ENCODE results near the gene PHLDB1. TPM values are rescaled to one million over a fixed set of nuclear protein-coding genes. Genes with fewer than 3 reads are reported as not detected.
A peak's percentile ranks its signal among the peaks of the same experiment; 100 is the strongest.

PHLDB1 gene
- total RNA-seq, 1 donor from 2014 or later, result 179 TPM

DNA sequence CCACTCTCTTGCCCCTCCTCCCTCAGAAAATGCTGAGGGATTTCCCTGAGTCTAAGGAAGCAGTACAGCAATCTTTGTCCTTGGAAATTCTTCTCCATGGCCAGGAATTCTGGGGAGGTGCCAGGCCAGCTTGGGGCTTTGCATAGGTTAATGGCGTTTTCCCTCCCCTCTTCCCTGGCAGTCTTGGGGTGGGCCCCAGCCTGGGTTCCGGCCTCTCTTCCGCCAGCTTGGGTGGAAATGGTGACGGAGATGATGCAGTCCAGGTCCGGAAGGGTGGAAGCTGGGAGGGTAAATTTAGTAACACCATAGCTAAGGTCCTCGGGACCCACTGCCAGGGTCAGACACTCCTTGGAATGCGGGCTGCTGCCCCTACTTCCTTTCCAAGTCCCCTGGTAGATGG is 5.0 kb downstream of the PHLDB1 start:
- Histone ChIP-seq H3K27ac (ENCODE audit: low read depth, low read length) (peak overlapping the region; percentile 8), H3K9ac (ENCODE audit: low read length) (peak overlapping the region; percentile 33)
- H3K4me1 Mint-ChIP-seq (ENCODE audit: low read depth, unreplicated experiment), result peaks cover 53% of the 10 kb centered on the region

GRCh38 chr11:118614511-118614910 is 7.1 kb downstream of the PHLDB1 start:
- peaks cover 12% of the 10 kb centered on the region for H3K36me3 Mint-ChIP-seq (ENCODE audit: low read depth, unreplicated experiment)
- H3K4me3 ChIP-seq (ENCODE audit: insufficient read depth, low read depth, low read length), result no peak overlapping the region
- no peaks in the 10 kb centered on the region for H3K9me3 ChIP-seq (ENCODE audit: insufficient read depth, low read depth, low read length)
- no peak overlapping the region for H3K27ac ChIP-seq (ENCODE audit: low read depth, low read length)
- H3K27me3 Mint-ChIP-seq (ENCODE audit: low read depth, unreplicated experiment), result no peaks in the 10 kb centered on the region
- peaks cover 14% of the 10 kb centered on the region for H3K36me3 ChIP-seq (ENCODE audit: insufficient read depth, low read length)
- no peak for FAIRE-seq
- H3K4me1 Mint-ChIP-seq (ENCODE audit: low read depth, unreplicated experiment), result peaks cover 69% of the 10 kb centered on the region
- peak overlapping the region; percentile 41 for H3K4me3 Mint-ChIP-seq (ENCODE audit: unreplicated experiment)
- peaks cover 13% of the 10 kb centered on the region for H4K20me1 ChIP-seq (ENCODE audit: insufficient read depth, low read length)
- peaks cover 54% of the 10 kb centered on the region for H3K4me1 ChIP-seq (ENCODE audit: insufficient read depth, low read length)
- no peaks in the 10 kb centered on the region for H3K27me3 ChIP-seq (ENCODE audit: insufficient read depth, low read length)
- H3K4me2 ChIP-seq (ENCODE audit: low read length), result no peak overlapping the region
- no peak overlapping the region for H3K9ac ChIP-seq (ENCODE audit: low read length)
- TF ChIP-seq, protein P1, sequence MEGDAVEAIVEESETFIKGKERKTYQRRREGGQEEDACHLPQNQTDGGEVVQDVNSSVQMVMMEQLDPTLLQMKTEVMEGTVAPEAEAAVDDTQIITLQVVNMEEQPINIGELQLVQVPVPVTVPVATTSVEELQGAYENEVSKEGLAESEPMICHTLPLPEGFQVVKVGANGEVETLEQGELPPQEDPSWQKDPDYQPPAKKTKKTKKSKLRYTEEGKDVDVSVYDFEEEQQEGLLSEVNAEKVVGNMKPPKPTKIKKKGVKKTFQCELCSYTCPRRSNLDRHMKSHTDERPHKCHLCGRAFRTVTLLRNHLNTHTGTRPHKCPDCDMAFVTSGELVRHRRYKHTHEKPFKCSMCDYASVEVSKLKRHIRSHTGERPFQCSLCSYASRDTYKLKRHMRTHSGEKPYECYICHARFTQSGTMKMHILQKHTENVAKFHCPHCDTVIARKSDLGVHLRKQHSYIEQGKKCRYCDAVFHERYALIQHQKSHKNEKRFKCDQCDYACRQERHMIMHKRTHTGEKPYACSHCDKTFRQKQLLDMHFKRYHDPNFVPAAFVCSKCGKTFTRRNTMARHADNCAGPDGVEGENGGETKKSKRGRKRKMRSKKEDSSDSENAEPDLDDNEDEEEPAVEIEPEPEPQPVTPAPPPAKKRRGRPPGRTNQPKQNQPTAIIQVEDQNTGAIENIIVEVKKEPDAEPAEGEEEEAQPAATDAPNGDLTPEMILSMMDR (IDR thresholded peaks at IDR 0.05; ENCODE audit: insufficient read depth, low read depth, low read length), result no peak
- no peak for TF ChIP-seq EZH2 (IDR thresholded peaks at IDR 0.05; ENCODE audit: insufficient read depth, low read length)
- H3K79me2 ChIP-seq (ENCODE audit: insufficient read depth, low read length), result peaks cover 49% of the 10 kb centered on the region
- no peak overlapping the region for H2AFZ ChIP-seq (ENCODE audit: low read depth, low read length)
- H3K27ac Mint-ChIP-seq (ENCODE audit: unreplicated experiment), result peak overlapping the region; percentile 69
- no peak for DNase-seq (ENCODE audit: low read depth)
- H3K9me3 Mint-ChIP-seq (ENCODE audit: unreplicated experiment), result peaks cover under 1% of the 10 kb centered on the region

More for the DNA sequence above, 5.0 kb downstream of the PHLDB1 start:
- Mint-ChIP-seq H3K27me3 (ENCODE audit: low read depth, unreplicated experiment) (no peaks in the 10 kb centered on the region), H3K9me3 (ENCODE audit: unreplicated experiment) (no peaks in the 10 kb centered on the region), H3K4me3 (ENCODE audit: unreplicated experiment) (peak overlapping the region; percentile 73), H3K27ac (ENCODE audit: unreplicated experiment) (peak overlapping the region; percentile 79), H3K36me3 (ENCODE audit: low read depth, unreplicated experiment) (peaks cover 13% of the 10 kb centered on the region)
- Histone ChIP-seq H4K20me1 (ENCODE audit: insufficient read depth, low read length) (peaks cover 13% of the 10 kb centered on the region), H3K36me3 (ENCODE audit: insufficient read depth, low read length) (peaks cover 14% of the 10 kb centered on the region), H3K4me3 (ENCODE audit: insufficient read depth, low read depth, low read length) (no peak overlapping the region), H3K9me3 (ENCODE audit: insufficient read depth, low read depth, low read length) (no peaks in the 10 kb centered on the region), H3K4me2 (ENCODE audit: low read length) (peak overlapping the region; percentile 55), H3K4me1 (ENCODE audit: insufficient read depth, low read length) (peaks cover 45% of the 10 kb centered on the region), H2AFZ (ENCODE audit: low read depth, low read length) (peak overlapping the region; percentile 13), H3K27me3 (ENCODE audit: insufficient read depth, low read length) (no peaks in the 10 kb centered on the region), H3K79me2 (ENCODE audit: insufficient read depth, low read length) (peaks cover 60% of the 10 kb centered on the region)
- TF ChIP-seq EZH2 (IDR thresholded peaks at IDR 0.05; ENCODE audit: insufficient read depth, low read length), result no peak
- TF ChIP-seq, protein P1 (IDR thresholded peaks at IDR 0.05; ENCODE audit: insufficient read depth, low read depth, low read length), result no peak
- no peak for DNase-seq (ENCODE audit: low read depth)
- no peak for FAIRE-seq

DNA sequence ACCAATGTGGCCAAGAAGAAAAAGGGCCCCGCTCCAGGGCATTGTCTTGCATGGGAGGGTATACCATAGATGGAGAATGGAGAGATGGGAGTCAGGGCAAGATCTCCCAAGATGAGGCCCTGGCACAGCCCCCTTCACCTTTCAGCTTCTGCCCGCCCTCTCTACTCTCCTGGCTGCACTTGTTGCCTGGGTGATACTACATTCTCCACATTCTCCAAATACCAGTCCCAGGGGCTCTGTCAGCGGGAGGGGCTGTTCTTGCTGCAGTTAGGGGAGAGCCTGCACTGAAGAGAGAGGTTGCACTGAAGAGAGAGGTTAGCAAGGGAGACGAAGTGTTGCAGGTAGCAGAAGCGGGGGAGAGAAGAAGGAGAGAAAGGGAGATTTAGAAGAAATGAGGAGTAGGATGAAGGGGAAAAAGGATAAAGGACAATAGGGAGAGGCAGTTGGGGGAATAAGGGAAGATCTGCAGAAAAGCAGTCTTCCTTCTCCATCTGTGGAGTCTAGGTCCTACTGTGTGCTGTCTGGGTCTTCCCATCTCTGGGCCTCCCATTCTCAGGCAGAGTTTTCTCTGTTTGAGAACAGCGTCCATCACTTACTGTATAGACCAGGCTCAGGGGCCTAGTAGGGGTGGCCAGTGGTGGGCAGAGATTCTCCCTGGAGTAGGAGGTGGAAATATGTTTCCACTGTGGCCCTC is 8.0 kb downstream of the PHLDB1 start:
- peaks cover 15% of the 10 kb centered on the region for H3K36me3 Mint-ChIP-seq (ENCODE audit: low read depth, unreplicated experiment)
- DNase-seq (ENCODE audit: low read depth) (peak; percentile 40), FAIRE-seq (no peak)
- Histone ChIP-seq H3K9ac (ENCODE audit: low read length) (no peak overlapping the region), H3K27me3 (ENCODE audit: insufficient read depth, low read length) (no peaks in the 10 kb centered on the region), H3K27ac (ENCODE audit: low read depth, low read length) (no peak overlapping the region), H3K36me3 (ENCODE audit: insufficient read depth, low read length) (peaks cover 14% of the 10 kb centered on the region), H3K4me2 (ENCODE audit: low read length) (peak overlapping the region; percentile 45), H2AFZ (ENCODE audit: low read depth, low read length) (no peak overlapping the region), H3K9me3 (ENCODE audit: insufficient read depth, low read depth, low read length) (no peaks in the 10 kb centered on the region), H3K4me1 (ENCODE audit: insufficient read depth, low read length) (peaks cover 54% of the 10 kb centered on the region), H3K79me2 (ENCODE audit: insufficient read depth, low read length) (peaks cover 41% of the 10 kb centered on the region), H4K20me1 (ENCODE audit: insufficient read depth, low read length) (peaks cover 13% of the 10 kb centered on the region), H3K4me3 (ENCODE audit: insufficient read depth, low read depth, low read length) (no peak overlapping the region)
- H3K4me3 Mint-ChIP-seq (ENCODE audit: unreplicated experiment), result peak overlapping the region; percentile 77
- peaks cover 77% of the 10 kb centered on the region for H3K4me1 Mint-ChIP-seq (ENCODE audit: low read depth, unreplicated experiment)
- H3K27ac Mint-ChIP-seq (ENCODE audit: unreplicated experiment), result peak overlapping the region; percentile 97
- TF ChIP-seq, protein P1 (IDR thresholded peaks at IDR 0.05; ENCODE audit: insufficient read depth, low read depth, low read length), result no peak
- no peak for TF ChIP-seq EZH2 (IDR thresholded peaks at IDR 0.05; ENCODE audit: insufficient read depth, low read length)
- H3K27me3 Mint-ChIP-seq (ENCODE audit: low read depth, unreplicated experiment), result no peaks in the 10 kb centered on the region
- peaks cover 3% of the 10 kb centered on the region for H3K9me3 Mint-ChIP-seq (ENCODE audit: unreplicated experiment)

Measured in astrocyte (in vitro differentiated cells and primary cell).